ENCODE results near the gene BEGAIN. TPM values are rescaled to one million over a fixed set of nuclear protein-coding genes. Genes with fewer than 3 reads are reported as not detected.

Gene BEGAIN
- polyA plus RNA-seq, 2 of the 4 experiments (the other 2 are of a cell fraction), result 1.4 to 3.7 TPM

DNA sequence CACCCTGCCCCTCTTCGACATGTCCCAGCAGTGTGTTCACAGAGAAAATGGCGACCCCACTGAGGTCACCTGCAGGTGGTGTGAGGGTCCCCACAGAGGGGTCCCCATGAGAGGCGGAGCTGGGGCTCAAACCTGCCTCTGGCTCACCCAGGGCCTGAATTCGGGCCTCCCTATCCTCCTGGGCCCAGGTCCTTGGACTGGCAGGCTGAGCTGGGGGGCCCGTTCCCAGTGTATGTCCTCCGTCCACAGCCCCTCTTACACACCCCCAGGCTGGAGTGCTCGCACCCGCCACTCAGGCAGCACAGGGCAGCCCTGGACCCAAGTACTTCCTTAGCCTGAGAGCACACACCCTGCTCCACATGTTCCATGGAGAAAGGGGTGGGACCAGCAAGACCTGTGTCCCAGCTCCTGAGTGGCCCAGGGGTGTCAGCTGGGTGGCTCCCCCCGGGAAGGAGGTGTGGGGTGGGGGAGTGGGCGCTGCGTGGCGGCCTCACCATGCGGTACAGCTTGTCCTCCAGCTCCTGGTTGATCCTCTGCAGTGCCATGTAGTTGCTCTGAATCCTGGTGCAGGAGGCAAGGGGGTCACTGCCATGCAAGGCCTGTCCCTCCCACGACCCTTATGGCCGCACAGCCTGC, 42.6 kb downstream of the BEGAIN start:
- FAIRE-seq (no peak), ATAC-seq (no peak), DNase-seq (ENCODE audit: low read depth in 1 of 2, low spot score in 1 of 2) (no peak)
- Histone ChIP-seq H3K4me1 (peaks cover 5% of the 10 kb centered on the region; the same call in 1 of the 3 replicates), H3K27ac (no peak overlapping the region), H3K9me3 (no peaks in the 10 kb centered on the region), H3K4me2 (no peak overlapping the region), H3K4me3 (no peak overlapping the region)
- ChIA-PET CTCF (interaction anchor here (1.5 to 3.0 kb wide), 5 partner anchors 20 to 160 kb away, joined by 6 to 7 read pairs (median 6); no protein-coding TSS in a partner anchor), POLR2A (no interaction called here)
- 77% methylated on average over 13 of the region's 15 CpGs for WGBS (ENCODE audit: missing lambda C conversion rate)
- TF ChIP-seq RNF2 (IDR thresholded peaks at IDR 0.05; ENCODE audit: borderline replicate concordance, low read depth), result no peak
- TF ChIP-seq MYC (IDR thresholded peaks at IDR 0.05; ENCODE audit: borderline replicate concordance, low read length), result no peak
- TF ChIP-seq, protein P1, sequence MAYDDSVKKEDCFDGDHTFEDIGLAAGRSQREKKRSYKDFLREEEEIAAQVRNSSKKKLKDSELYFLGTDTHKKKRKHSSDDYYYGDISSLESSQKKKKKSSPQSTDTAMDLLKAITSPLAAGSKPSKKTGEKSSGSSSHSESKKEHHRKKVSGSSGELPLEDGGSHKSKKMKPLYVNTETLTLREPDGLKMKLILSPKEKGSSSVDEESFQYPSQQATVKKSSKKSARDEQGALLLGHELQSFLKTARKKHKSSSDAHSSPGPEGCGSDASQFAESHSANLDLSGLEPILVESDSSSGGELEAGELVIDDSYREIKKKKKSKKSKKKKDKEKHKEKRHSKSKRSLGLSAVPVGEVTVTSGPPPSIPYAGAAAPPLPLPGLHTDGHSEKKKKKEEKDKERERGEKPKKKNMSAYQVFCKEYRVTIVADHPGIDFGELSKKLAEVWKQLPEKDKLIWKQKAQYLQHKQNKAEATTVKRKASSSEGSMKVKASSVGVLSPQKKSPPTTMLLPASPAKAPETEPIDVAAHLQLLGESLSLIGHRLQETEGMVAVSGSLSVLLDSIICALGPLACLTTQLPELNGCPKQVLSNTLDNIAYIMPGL (CRISPR knock-in tag; IDR thresholded peaks at IDR 0.05; ENCODE audit: borderline replicate concordance), result no peak
- TF ChIP-seq, protein P2, sequence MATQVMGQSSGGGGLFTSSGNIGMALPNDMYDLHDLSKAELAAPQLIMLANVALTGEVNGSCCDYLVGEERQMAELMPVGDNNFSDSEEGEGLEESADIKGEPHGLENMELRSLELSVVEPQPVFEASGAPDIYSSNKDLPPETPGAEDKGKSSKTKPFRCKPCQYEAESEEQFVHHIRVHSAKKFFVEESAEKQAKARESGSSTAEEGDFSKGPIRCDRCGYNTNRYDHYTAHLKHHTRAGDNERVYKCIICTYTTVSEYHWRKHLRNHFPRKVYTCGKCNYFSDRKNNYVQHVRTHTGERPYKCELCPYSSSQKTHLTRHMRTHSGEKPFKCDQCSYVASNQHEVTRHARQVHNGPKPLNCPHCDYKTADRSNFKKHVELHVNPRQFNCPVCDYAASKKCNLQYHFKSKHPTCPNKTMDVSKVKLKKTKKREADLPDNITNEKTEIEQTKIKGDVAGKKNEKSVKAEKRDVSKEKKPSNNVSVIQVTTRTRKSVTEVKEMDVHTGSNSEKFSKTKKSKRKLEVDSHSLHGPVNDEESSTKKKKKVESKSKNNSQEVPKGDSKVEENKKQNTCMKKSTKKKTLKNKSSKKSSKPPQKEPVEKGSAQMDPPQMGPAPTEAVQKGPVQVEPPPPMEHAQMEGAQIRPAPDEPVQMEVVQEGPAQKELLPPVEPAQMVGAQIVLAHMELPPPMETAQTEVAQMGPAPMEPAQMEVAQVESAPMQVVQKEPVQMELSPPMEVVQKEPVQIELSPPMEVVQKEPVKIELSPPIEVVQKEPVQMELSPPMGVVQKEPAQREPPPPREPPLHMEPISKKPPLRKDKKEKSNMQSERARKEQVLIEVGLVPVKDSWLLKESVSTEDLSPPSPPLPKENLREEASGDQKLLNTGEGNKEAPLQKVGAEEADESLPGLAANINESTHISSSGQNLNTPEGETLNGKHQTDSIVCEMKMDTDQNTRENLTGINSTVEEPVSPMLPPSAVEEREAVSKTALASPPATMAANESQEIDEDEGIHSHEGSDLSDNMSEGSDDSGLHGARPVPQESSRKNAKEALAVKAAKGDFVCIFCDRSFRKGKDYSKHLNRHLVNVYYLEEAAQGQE (IDR thresholded peaks at IDR 0.05), result no peak
- TF ChIP-seq GATA3 (IDR thresholded peaks at IDR 0.05; ENCODE audit: borderline replicate concordance), result no peak
- TF ChIP-seq HDAC2 (IDR thresholded peaks at IDR 0.05), result no peak
- no peak for TF ChIP-seq RFX5 (IDR thresholded peaks at IDR 0.05)
- no peak for TF ChIP-seq JUN (IDR thresholded peaks at IDR 0.05)
- no peak for TF ChIP-seq CBX8 (IDR thresholded peaks at IDR 0.05)
- no peak for TF ChIP-seq MAFK (IDR thresholded peaks at IDR 0.05; ENCODE audit: partially characterized antibody)
- no peak for TF ChIP-seq PBX3 (IDR thresholded peaks at IDR 0.05)
- no peak for TF ChIP-seq RARB (CRISPR knock-in tag; IDR thresholded peaks at IDR 0.05)
- TF ChIP-seq HOXB13 (CRISPR knock-in tag; IDR thresholded peaks at IDR 0.05; ENCODE audit: low read depth), result no peak
- no peak for TF ChIP-seq FOXS1 (CRISPR knock-in tag; IDR thresholded peaks at IDR 0.05)
- no peak for TF ChIP-seq KDM5A (IDR thresholded peaks at IDR 0.05)
- TF ChIP-seq, protein P3, sequence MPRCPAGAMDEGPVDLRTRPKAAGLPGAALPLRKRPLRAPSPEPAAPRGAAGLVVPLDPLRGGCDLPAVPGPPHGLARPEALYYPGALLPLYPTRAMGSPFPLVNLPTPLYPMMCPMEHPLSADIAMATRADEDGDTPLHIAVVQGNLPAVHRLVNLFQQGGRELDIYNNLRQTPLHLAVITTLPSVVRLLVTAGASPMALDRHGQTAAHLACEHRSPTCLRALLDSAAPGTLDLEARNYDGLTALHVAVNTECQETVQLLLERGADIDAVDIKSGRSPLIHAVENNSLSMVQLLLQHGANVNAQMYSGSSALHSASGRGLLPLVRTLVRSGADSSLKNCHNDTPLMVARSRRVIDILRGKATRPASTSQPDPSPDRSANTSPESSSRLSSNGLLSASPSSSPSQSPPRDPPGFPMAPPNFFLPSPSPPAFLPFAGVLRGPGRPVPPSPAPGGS (IDR thresholded peaks at IDR 0.05), result no peak
- TF ChIP-seq HEYL (CRISPR knock-in tag; IDR thresholded peaks at IDR 0.05), result no peak
- TF ChIP-seq, protein P4, sequence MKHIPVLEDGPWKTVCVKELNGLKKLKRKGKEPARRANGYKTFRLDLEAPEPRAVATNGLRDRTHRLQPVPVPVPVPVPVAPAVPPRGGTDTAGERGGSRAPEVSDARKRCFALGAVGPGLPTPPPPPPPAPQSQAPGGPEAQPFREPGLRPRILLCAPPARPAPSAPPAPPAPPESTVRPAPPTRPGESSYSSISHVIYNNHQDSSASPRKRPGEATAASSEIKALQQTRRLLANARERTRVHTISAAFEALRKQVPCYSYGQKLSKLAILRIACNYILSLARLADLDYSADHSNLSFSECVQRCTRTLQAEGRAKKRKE (CRISPR knock-in tag; IDR thresholded peaks at IDR 0.05; ENCODE audit: low read depth), result no peak

Data from A549 (cell line).